Choroid plexus epithelial cell (primary cell): ENCODE data around the gene PID1.
"Not testable (repeated sequence)": the region's sequence is repeated elsewhere in the genome, so short reads cannot be mapped to it uniquely, and the experiment has no call there.

ENCODE experiments used
- DNase-seq: peaks from one replicate; pipeline ENCODE4 v3.0.0-alpha.2; 2010; ENCODE audit warnings: low read depth
- H3K4me3 ChIP-seq: 2 replicates; pipeline ENCODE4 v1.5.1; 2011; ENCODE audit warnings: low read depth, mild to moderate bottlenecking, control low read depth, low read length, moderate library complexity
- CTCF ChIP-seq: conservative IDR thresholded peaks from 2 replicates; pipeline ENCODE4 v1.5.1; 2011; ENCODE audit warnings: low read depth, mild to moderate bottlenecking, control low read depth, inconsistent platforms, low read length, moderate library complexity

Gene PID1

GRCh38 chr2:229083606-229084340 is 187.3 kb downstream of the PID1 start:
- H3K4me3 ChIP-seq: no peak overlapping the region
- TF ChIP-seq CTCF: no peak
- DNase-seq: no peak

- H3K4me3 ChIP-seq: no peak overlapping the region
- peak; percentile 47 for DNase-seq
- no peak for TF ChIP-seq CTCF
Measured at GRCh38 chr2:229081411-229081810, 189.7 kb downstream of the PID1 start.

GRCh38 chr2:229080172-229080571 is 190.9 kb downstream of the PID1 start:
- DNase-seq: no peak
- H3K4me3 ChIP-seq: no peak overlapping the region
- TF ChIP-seq CTCF: no peak

GRCh38 chr2:229076886-229077285 is 194.2 kb downstream of the PID1 start:
- not testable (repeated sequence) for H3K4me3 ChIP-seq, DNase-seq

GRCh38 chr2:229073935-229074334 is 197.2 kb downstream of the PID1 start:
- no peak overlapping the region for H3K4me3 ChIP-seq
- no peak for DNase-seq
- no peak for TF ChIP-seq CTCF

GRCh38 chr2:229071292-229071976 is 199.7 kb downstream of the PID1 start:
- no peak for TF ChIP-seq CTCF
- DNase-seq: peak; percentile 45
- H3K4me3 ChIP-seq: no peak overlapping the region

- no peak overlapping the region for H3K4me3 ChIP-seq
- no peak for TF ChIP-seq CTCF
- DNase-seq: no peak
Measured at GRCh38 chr2:229066121-229066715, 204.9 kb downstream of the PID1 start.
